HCT116 (cell line): ENCODE measurements around the gene LILRA2. TPM values are rescaled to one million over a fixed set of nuclear protein-coding genes. Genes with fewer than 3 reads are reported as not detected.
"Not testable (repeated sequence)": the region's sequence is repeated elsewhere in the genome, so short reads cannot be mapped to it uniquely, and the experiment has no call there.

Experiments used
- ATAC-seq: fragments of 200-7000 bp; cut with Tn5 transposase; 2 replicates; pipeline ENCODE4 v1.9.1; 2020; ENCODE audit warnings: mild to moderate bottlenecking, moderate library complexity
- BruUV-seq: library from RNA; stranded (reverse); fragments of 400-500 nt; replicated peaks from 2 replicates; lab custom pipeline; 2021; lab: Mats Ljungman, UMichigan
- CTCF ChIA-PET: fragments of 300-600 bp; sonication (Branson Sonifier 250); formaldehyde crosslinking; loops from one replicate; lab custom pipeline; 2021; ENCODE audit warnings: antibody characterized with exemption; lab: Charles Lee
- POLR2A ChIA-PET: fragments of 300-600, 350-600 bp; sonication (Branson Sonifier 250); formaldehyde crosslinking; loops from one replicate; lab custom pipeline; 2021; ENCODE audit warnings: antibody characterized with exemption; lab: Charles Lee
- RAD21 ChIA-PET, 2 experiments: fragments of 300-600 bp; sonication (Branson Sonifier 250); formaldehyde crosslinking; loops; one replicate each; lab custom pipeline; 2023; ENCODE audit warnings: low total read pairs in 2 of 2; ENCODE audit not compliant: uncharacterized antibody in 2 of 2, unreplicated experiment in 2 of 2, low non-redundant PET in 1 of 2; lab: Charles Lee
- DNase-seq: peaks from one replicate; pipeline ENCODE4 v3.0.0-alpha.2; 2010; ENCODE audit warnings: low read depth, low spot score
- H2AFZ ChIP-seq: fragments of 200-600 bp; shearing (Covaris generic), sonication (generic); 2 replicates; pipeline ENCODE4 v1.6.1; 2017; ENCODE audit warnings: low read depth, mixed run types, mixed read lengths, antibody characterized with exemption, low read length; ENCODE audit not compliant: poor library complexity, severe bottlenecking
- H3K27ac ChIP-seq: 2 replicates; pipeline ENCODE4 v1.5.1; 2012; ENCODE audit warnings: low read depth, low read length
- H3K27me3 ChIP-seq: fragments of 200-600 bp; sonication (generic); 2 replicates; pipeline ENCODE4 v1.6.1; 2016; ENCODE audit warnings: mixed run types, low read length, mixed read lengths; ENCODE audit not compliant: insufficient read depth
- H3K36me3 ChIP-seq, 2 experiments: fragments of 200-500 bp in 1 of 2; fragments of 200-600 bp in 1 of 2; sonication (Bioruptor generic) in 1 of 2; sonication (generic) in 1 of 2; 2 replicates each; pipeline versions ENCODE4 v1.5.1 to v1.6.1; 2014 to 2016; ENCODE audit warnings: low read length in 2 of 2, inconsistent platforms in 1 of 2, mixed read lengths in 1 of 2, mixed run types in 1 of 2; ENCODE audit not compliant: insufficient read depth in 2 of 2, control insufficient read depth in 1 of 2
- H3K4me1 ChIP-seq, 2 experiments: fragments of 200-600 bp in 1 of 2; sonication (generic) in 1 of 2; 2 replicates each; pipeline versions ENCODE4 v1.5.1 to v1.6.1; 2012 to 2017; ENCODE audit warnings: low read length in 2 of 2, inconsistent platforms in 1 of 2, mild to moderate bottlenecking in 1 of 2, mixed read lengths in 1 of 2, mixed run types in 1 of 2, moderate library complexity in 1 of 2; ENCODE audit not compliant: insufficient read depth in 2 of 2, control insufficient read depth in 1 of 2
- H3K4me2 ChIP-seq: fragments of 200-600 bp; sonication (generic); 2 replicates; pipeline ENCODE4 v1.6.1; 2017; ENCODE audit warnings: mixed run types, low read length, mixed read lengths
- H3K4me3 ChIP-seq, 2 experiments: fragments of 200-600 bp in 1 of 2; sonication (generic) in 1 of 2; replicated peaks in 1 of 2; 2 replicates each; pipeline ENCODE4 v1.5.1; 2011 to 2016; ENCODE audit warnings: low read length in 2 of 2, control low read depth in 1 of 2, low read depth in 1 of 2, mild to moderate bottlenecking in 1 of 2, mixed read lengths in 1 of 2, mixed run types in 1 of 2
- H3K79me2 ChIP-seq: fragments of 200-600 bp; sonication (generic); 2 replicates; pipeline ENCODE4 v1.6.1; 2017; ENCODE audit warnings: mild to moderate bottlenecking, mixed run types, low read length, moderate library complexity, mixed read lengths; ENCODE audit not compliant: insufficient read depth
- H3K9ac ChIP-seq: fragments of 200-600 bp; sonication (generic); 2 replicates; pipeline ENCODE4 v1.6.1; 2016; ENCODE audit warnings: low read length, mixed read lengths
- H3K9me2 ChIP-seq: fragments of 200-600 bp; sonication (generic), shearing (Covaris generic); 2 replicates; pipeline ENCODE4 v1.6.1; 2017; ENCODE audit warnings: mixed run types, mild to moderate bottlenecking, moderate library complexity; ENCODE audit not compliant: insufficient read depth
- H3K9me3 ChIP-seq, 2 experiments: fragments of 200-500 bp in 1 of 2; fragments of 200-600 bp in 1 of 2; sonication (Bioruptor generic) in 1 of 2; sonication (generic) in 1 of 2; 2 replicates each; pipeline ENCODE4 v1.6.1; 2014 to 2017; ENCODE audit warnings: low read length in 2 of 2, mixed read lengths in 2 of 2, inconsistent platforms in 1 of 2, low read depth in 1 of 2, mild to moderate bottlenecking in 1 of 2, mixed run types in 1 of 2, moderate library complexity in 1 of 2; ENCODE audit not compliant: control insufficient read depth in 1 of 2, insufficient read depth in 1 of 2
- H4K20me1 ChIP-seq: fragments of 200-600 bp; sonication (generic), shearing (Covaris generic); 2 replicates; pipeline ENCODE4 v1.6.1; 2017; ENCODE audit warnings: mixed run types, mild to moderate bottlenecking, moderate library complexity; ENCODE audit not compliant: insufficient read depth
- CBX3 ChIP-seq: IDR thresholded peaks from 2 replicates; pipeline ENCODE4 v1.6.1; 2012; ENCODE audit warnings: low read depth
- CEBPB ChIP-seq: IDR thresholded peaks from 2 replicates; pipeline ENCODE4 v1.6.1; 2012; ENCODE audit warnings: low read depth
- EGR1 ChIP-seq: IDR thresholded peaks from 2 replicates; pipeline ENCODE4 v1.6.1; 2012; ENCODE audit warnings: low read depth
- ELF1 ChIP-seq: IDR thresholded peaks from 2 replicates; pipeline ENCODE4 v1.6.1; 2012; ENCODE audit warnings: low read depth, borderline replicate concordance
- EZH2 ChIP-seq: fragments of 200-600 bp; sonication (generic); IDR thresholded peaks from 2 replicates; pipeline ENCODE4 v1.6.1; 2017; ENCODE audit warnings: antibody characterized with exemption, mixed run types
- JUND ChIP-seq: IDR thresholded peaks from 2 replicates; pipeline ENCODE4 v1.6.1; 2012
- RAD21 ChIP-seq: IDR thresholded peaks from 2 replicates; pipeline ENCODE4 v1.6.1; 2012; ENCODE audit warnings: low read depth, mild to moderate bottlenecking
- SIN3A ChIP-seq: IDR thresholded peaks from 2 replicates; pipeline ENCODE4 v1.6.1; 2012; ENCODE audit warnings: low read depth
- SP1 ChIP-seq: IDR thresholded peaks from 2 replicates; pipeline ENCODE4 v1.6.1; 2012; ENCODE audit warnings: low read depth
- YY1 ChIP-seq: IDR thresholded peaks from 2 replicates; pipeline ENCODE4 v1.6.1; 2011; ENCODE audit warnings: low read length, low read depth, moderate library complexity, mild to moderate bottlenecking; ENCODE audit not compliant: insufficient replicate concordance; ENCODE audit errors: extremely low read depth
- ZFX ChIP-seq: fragments of 450-650 bp; IDR thresholded peaks from 2 replicates; pipeline ENCODE4 v1.6.1; 2017
- ZNF274 ChIP-seq: fragments of 200-500 bp; sonication (Bioruptor generic); IDR thresholded peaks from 2 replicates; pipeline ENCODE4 v1.6.1; 2014; ENCODE audit warnings: mild to moderate bottlenecking, low read depth, low read length, inconsistent platforms
- intact Hi-C: fragments of 100-400 bp; cut with micrococcal nuclease; formaldehyde crosslinking; loops from 2 replicates; pipeline ENCODE4 v1.10.0; 2022
- total RNA-seq: library from RNA; stranded (reverse); gene quantifications from one replicate; pipeline ENCODE4 v1.2.1, GENCODE V29; 2021; ENCODE audit not compliant: unreplicated experiment
- TF ChIP-seq, protein P1 (sequence below): IDR thresholded peaks from 2 replicates; pipeline ENCODE4 v1.6.1; 2011; ENCODE audit warnings: mild to moderate bottlenecking, low read length, moderate library complexity; ENCODE audit not compliant: insufficient replicate concordance; ENCODE audit errors: extremely low read depth
- TF ChIP-seq, protein P2 (sequence below): IDR thresholded peaks from 2 replicates; pipeline ENCODE4 v1.6.1; 2012

LILRA2 gene
- total RNA-seq, 1 experiment from 2014 or later, result not detected

DNA sequence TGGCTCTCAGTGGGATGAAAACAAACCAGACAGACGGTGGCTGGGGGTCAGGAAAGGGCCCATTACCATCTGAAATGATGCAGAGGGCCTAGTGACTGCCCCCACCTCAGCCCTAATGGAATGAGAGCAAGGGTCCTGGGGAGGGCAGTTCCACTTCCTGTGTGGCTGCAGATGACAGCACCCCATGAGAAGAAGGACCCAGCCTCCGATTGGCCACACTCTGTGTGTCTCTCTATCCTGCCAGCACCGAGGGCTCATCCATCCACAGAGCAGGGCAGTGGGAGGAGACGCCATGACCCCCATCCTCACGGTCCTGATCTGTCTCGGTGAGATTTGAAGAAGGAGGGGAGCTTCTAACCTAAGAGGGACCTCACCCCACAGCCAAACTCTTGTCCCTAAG, 57.2 kb downstream of the LILRA2 start:
- BruUV-seq, result no TSS peak
- Histone ChIP-seq H3K27me3 (peaks cover 33% of the 10 kb centered on the region), H3K4me3 (no peak overlapping the region), H3K4me2 (no peak overlapping the region), H4K20me1 (no peaks in the 10 kb centered on the region), H3K9me2 (no peaks in the 10 kb centered on the region), H3K79me2 (no peaks in the 10 kb centered on the region), H3K27ac (no peak overlapping the region), H3K36me3 (no peaks in the 10 kb centered on the region), H3K4me1 (no peaks in the 10 kb centered on the region), H3K9ac (no peak overlapping the region), H2AFZ (no peak overlapping the region), H3K9me3 (no peaks in the 10 kb centered on the region)
- DNase-seq (no peak), ATAC-seq (no peak)
- POLR2A ChIA-PET, result no interaction called here
- CTCF ChIA-PET, result no interaction called here
- TF ChIP-seq CBX3, result no peak
- TF ChIP-seq JUND, result no peak
- no peak for TF ChIP-seq YY1
- TF ChIP-seq, protein P1, sequence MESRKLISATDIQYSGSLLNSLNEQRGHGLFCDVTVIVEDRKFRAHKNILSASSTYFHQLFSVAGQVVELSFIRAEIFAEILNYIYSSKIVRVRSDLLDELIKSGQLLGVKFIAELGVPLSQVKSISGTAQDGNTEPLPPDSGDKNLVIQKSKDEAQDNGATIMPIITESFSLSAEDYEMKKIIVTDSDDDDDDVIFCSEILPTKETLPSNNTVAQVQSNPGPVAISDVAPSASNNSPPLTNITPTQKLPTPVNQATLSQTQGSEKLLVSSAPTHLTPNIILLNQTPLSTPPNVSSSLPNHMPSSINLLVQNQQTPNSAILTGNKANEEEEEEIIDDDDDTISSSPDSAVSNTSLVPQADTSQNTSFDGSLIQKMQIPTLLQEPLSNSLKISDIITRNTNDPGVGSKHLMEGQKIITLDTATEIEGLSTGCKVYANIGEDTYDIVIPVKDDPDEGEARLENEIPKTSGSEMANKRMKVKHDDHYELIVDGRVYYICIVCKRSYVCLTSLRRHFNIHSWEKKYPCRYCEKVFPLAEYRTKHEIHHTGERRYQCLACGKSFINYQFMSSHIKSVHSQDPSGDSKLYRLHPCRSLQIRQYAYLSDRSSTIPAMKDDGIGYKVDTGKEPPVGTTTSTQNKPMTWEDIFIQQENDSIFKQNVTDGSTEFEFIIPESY, result no peak
- no peak for TF ChIP-seq EZH2
- no peak for TF ChIP-seq CEBPB
- no peak for TF ChIP-seq SIN3A
- no peak for TF ChIP-seq ZNF274
- no peak for TF ChIP-seq RAD21
- no peak for TF ChIP-seq ZFX
- no peak for TF ChIP-seq SP1
- TF ChIP-seq, protein P2, sequence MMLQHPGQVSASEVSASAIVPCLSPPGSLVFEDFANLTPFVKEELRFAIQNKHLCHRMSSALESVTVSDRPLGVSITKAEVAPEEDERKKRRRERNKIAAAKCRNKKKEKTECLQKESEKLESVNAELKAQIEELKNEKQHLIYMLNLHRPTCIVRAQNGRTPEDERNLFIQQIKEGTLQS, result no peak
- TF ChIP-seq ELF1, result no peak
- TF ChIP-seq EGR1, result no peak
- intact Hi-C loops, result loop anchor here (5.0 kb wide), 1 partner anchor 333 kb away; no protein-coding TSS in a partner anchor
- RAD21 ChIA-PET, result no interaction called here

DNA sequence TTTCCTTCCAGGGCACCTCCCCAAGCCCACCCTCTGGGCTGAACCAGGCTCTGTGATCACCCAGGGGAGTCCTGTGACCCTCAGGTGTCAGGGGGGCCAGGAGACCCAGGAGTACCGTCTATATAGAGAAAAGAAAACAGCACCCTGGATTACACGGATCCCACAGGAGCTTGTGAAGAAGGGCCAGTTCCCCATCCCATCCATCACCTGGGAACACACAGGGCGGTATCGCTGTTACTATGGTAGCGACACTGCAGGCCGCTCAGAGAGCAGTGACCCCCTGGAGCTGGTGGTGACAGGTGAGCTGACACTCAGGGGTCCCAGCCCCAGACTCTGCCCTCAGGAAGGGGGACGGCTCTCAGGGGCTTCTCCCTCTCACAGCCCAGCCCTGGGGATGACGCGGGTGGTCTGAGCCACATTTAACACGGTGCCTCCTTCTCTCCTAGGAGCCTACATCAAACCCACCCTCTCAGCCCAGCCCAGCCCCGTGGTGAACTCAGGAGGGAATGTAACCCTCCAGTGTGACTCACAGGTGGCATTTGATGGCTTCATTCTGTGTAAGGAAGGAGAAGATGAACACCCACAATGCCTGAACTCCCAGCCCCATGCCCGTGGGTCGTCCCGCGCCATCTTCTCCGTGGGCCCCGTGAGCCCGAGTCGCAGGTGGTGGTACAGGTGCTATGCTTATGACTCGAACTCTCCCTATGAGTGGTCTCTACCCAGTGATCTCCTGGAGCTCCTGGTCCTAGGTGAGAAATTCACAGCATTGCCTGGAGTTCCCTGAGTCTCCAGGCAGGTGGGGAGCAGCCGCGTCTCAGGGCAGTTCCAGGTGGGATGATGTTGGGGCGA, 58.1 kb downstream of the LILRA2 start:
- DNase-seq, H3K4me1 ChIP-seq, H3K4me2 ChIP-seq, H3K9ac ChIP-seq, H3K4me3 ChIP-seq, POLR2A ChIA-PET, RAD21 ChIA-PET, H3K79me2 ChIP-seq, H2AFZ ChIP-seq, BruUV-seq, H4K20me1 ChIP-seq, H3K9me3 ChIP-seq, H3K9me2 ChIP-seq, H3K27ac ChIP-seq, H3K36me3 ChIP-seq: not testable (repeated sequence)
- CTCF ChIA-PET, result interaction anchor here (0.6 to 0.7 kb wide), 2 partner anchors 23 to 43 kb away, joined by 3 to 7 read pairs; no protein-coding TSS in a partner anchor
- peaks cover 28% of the 10 kb centered on the region; the same call in 1 of the 2 replicates for H3K27me3 ChIP-seq
- ATAC-seq, result peak; percentile 25; the same call in 1 of the 2 replicates
- intact Hi-C loops, result loop anchor here (5.0 kb wide), 1 partner anchor 334 kb away; no protein-coding TSS in a partner anchor
